OCI-M1 (cell line): Measurements from ENCODE around the gene POLR1F.
A peak's percentile ranks its signal among the peaks of the same experiment; 100 is the strongest.

ENCODE experiments used
- DNase-seq: peaks from one replicate; lab custom pipeline; 2025; lab: John Stamatoyannopoulos, UW

POLR1F gene

DNA sequence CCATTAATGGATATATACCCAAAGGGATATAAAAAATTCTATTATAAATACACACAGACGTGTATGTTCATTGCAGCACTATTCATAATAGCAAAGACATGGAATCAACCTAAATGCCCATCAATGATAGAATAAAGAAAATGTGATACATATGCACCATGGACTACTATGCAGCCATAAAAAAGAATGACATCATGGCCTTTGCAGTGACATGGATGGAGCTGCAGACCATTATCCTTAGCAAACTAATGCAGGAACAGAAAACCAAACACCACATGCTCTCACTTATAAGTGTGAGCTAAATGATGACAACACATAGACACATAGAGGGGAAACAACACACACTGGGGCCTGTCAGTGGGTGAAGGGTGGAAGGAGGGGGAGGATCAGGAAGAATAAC is 33.0 kb downstream of the POLR1F start:
- no peak for DNase-seq

DNA sequence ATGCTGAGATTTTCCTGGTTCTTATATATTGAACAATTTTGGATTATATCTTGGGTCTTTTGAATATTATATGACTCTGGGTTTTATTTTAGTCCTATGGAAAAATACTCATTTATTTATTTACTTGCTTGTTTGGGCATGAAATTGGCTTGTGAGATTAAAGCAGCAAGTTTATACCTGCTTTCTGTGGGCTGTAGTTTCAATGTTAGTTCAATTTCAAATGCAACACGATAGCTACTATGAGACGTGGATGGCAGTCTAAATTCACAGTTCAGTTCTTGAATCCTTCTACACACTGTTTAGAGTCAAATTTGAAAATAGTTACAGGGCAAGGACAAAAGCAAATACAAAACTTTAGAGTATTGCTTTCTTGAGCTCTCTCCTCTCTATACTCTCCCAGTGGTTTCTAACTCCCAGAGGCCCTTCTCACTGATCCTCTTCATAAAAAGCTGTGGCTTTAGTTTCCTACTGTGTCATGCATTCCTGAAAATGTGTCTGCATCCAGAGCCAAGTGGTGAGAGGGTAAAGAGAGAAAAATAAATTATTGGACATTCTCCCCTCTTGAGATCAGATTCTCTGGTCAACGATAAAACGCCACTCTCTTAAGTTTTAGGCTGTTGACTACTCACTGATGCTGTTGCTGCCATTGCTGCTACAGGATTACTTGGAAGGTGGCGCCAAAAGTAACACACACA is 34.4 kb downstream of the POLR1F start:
- DNase-seq = no peak

DNA sequence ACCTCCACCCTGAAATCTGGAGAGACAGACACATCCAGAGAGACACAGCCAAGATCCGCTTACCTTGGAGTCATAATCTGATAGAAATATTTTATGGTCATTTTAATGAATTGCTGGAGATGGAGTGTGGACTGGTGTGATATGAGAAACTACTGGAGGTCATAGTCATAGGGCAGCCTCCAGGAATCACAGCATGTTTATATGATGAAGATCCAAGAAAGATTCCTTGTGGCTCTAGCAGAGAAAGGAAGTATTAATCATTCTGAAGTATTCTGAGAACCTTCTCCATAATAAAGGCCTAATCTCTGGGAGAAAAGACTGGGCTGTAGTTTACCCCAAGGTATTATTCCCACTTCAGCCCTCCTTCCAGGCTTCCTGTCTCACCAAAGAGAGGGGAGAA is 38.0 kb downstream of the POLR1F start:
- DNase-seq = no peak

DNA sequence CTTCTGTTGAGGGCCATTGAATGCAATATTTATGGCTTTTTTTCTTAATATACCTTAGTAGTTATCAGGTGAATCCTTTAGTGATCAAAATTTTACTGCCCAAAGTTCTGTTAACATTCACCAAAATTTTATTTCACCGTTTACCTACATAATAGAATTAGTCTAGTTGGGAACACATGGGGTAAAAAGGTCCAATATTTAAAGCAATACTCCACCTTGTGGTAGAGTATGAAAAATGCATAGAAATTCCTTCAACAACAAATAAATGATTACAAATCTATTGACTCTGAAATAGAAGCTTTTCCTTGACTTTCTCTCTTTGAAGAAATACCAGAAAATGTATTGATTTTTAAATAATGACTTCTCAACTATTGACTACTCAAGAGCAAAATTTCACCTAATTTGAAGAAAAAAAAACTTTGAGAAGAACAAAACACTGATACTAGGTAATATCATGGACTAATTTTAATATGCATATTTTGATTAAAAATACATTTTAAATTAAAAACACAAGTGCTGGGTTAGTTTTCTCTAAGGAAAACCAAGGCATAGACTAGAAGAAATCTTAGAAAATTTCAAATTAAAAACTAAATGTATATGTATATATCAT is 43.3 kb downstream of the POLR1F start:
- peak; percentile 74 for DNase-seq

DNA sequence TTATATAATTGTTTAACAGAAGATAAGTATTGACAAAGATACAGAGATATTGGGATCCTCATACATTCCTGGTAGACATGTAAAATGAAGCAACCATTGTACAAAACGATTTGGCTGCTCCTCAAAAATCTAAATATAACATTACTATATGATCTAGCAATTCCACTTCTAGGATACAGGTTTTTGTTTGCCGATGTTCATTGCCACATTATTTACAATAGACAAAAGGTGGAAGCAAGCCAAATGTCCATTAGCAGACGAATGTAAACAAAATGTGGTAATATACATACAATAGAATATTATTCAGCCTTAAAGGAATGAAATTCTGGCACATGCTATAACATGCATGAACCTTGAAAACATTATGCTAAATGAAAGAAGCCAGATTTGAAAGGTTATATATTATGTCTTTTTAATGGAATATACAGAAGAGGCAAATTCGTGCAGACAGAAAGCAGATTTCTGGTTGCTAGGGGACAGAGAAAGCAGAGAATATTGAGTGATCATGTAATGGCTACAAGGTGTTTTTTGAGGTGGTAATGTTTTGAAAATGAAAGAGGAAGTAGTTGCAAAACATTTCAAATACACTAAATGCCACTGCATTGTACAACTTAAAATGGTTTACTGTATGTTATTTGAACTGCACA is 44.9 kb downstream of the POLR1F start:
- peak; percentile 30 for DNase-seq

DNA sequence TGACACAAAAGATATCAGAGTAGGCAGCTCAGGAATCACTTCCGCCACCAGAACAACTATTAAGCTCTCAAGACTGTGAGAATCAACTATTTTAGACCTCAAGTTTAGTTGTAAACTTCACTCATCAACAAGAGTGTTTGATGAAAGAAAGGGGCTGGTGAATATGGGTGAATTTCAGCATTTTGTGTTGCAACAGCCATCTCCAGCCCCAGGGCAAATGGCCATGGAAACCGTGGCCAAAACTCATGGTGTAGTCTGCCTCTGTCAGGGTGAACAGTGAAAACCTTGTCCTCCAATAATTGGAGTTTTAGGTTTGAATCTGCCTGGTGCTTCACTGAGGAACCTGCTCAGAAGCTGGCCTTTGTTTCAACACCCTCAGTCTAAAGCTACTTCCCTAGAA is 60.0 kb downstream of the POLR1F start:
- peak; percentile 1 for DNase-seq
